Inflammatory macrophage treated with lipopolysaccharide for 4 hours (primary cell): ENCODE data around the gene PMEPA1.

Experiments used
- DNase-seq: peaks from one replicate; pipeline ENCODE4 v3.0.0-alpha.2; 2020

The PMEPA1 gene

GRCh38 chr20:57658833-57659516 is 50.8 kb downstream of the PMEPA1 start:
- DNase-seq: no peak

- DNase-seq: no peak
Measured at GRCh38 chr20:57658447-57658832, 51.4 kb downstream of the PMEPA1 start.

DNA sequence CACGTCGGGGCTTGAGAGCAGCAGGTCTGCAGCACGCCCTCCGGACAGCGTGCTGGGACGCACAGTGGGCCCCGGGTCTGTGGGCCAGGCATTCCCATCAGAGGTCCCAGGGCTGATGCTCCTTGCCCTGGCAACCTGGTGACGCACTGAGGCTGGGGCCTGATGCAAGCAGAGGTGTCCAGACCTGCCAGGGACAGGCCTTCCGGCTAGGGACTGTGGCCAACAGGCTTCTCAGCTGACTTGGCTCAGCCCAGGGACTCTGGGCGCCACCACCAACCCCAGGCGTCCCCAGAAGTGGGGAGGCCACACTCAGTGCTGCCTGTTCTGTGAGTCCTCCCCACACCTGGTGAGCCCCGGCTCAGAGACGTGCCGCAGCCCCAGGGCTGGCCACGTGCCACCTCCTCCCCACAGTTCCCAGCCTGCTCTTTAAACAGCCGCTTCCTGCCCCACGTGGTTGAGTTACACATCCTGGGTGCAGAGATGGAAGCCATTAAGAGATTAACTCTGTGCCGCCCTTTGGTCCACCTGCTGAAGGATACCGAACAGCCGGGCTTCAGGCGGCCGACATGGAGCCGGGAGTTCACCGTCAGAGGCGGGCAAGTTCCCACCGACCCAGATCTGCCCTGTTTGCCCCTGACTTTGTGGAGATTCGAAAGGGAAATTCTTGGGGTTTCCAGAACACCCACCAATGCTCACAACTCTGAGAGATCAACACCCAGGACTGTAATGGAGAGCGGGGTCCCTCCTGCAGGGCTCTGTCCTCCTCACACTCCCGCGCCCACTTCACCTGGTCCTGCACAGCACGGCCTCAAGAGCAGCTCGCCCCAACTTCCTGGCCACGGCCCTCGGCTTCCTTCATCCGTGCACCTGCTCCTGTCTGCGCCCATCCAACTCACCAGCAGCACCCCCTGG is 52.0 kb downstream of the PMEPA1 start:
- DNase-seq: no peak

DNA sequence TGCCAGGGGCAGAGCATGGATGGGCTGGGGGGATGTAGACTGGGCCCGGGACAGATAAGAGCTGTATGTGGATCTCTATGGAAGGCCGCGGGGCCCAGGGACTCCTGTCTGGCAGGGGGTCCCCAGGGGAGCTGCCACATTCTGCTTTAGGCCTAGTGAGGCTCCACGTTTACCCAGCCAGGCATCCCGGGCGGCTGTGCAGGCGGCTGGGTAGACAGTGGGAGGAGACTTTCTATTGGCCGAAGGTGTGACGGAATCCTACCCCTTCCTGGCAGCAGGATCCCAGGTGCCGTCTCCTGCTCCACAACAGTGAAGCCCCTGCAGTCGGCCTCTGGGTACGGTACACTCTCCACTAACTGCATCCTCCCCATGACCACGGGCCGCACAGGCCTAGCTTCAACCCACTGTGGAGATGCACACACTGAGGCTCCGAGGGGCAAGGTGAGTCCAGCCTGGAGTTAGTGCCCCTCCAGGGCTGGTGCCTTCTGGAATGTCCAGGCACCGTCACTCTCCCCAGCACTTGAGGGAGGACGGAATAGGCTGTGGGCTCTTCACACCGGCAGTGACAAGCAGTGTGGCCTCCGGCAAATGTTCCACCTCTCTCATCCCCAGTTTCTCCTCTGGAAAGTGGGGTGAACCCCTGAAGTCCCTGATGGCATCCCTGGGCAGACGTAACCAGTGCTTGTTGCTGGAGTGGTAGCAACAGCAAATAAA is 52.8 kb downstream of the PMEPA1 start:
- DNase-seq: no peak

DNA sequence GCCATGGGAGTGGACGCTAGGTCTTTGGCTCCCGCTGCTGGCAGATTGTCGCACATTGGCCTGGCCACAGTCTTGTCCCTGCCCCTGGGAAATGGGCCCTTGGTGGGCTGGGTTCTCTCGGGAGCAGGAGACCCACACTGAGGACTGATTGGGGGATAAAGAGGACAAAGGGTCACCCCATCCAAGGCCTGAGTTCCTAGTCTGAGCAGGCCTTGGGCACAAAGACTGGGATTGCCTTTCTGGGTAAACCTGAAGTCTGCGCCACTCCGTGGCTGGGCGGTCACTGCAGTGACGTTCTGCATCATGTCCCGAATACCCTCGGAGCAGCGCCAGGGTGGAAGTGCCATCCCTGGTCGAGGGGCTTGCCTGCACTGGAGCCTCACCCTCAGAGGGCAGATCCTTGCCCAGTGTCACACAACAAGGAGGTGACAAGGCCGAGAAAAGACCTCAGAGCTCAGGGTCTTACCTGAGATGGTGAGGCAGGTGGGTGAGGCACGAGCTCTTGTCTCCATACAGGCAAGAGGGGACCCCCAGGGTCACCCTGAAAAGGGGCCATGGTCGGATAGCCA is 53.5 kb downstream of the PMEPA1 start:
- DNase-seq: no peak

- no peak for DNase-seq
Measured at GRCh38 chr20:57655809-57656155, 54.0 kb downstream of the PMEPA1 start.

DNA sequence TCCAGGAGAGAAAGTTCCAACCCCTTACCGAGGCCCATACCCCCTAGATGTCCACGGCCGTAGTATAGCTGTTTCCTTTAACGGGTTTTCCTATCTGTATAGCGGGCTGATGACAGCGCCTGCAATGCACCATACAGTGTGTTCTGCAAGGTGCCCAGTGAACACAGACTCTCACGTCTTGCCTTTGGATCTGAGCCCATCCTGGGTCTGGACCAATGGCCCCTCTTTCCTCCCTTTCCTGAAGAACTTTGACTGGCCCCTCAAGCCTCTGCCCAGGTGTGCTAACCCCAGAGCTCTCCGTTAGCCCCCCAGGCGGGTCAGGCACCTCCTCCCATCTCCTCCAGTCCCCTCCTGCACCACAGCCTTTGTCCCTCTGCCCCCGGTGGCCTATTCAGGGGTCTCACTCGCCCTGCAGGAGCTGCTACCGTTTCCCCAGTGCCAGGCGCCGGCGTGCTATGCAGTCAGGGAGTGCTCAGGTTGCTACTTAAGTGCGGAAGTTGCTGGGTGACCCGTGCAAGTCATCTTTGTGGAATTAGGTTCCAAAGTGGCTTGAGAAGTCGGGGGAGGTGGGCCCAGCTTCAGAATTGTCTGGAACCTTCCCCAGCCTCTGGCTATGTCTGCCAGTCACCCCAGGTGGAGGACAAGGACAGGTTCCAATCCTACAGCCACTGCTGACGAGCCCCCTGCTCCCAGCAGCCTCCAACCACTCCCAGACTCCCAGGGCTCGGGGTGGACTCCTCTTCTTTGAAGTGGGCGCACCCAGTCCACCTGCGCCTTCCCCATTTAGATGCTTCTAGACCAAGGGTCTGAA is 54.6 kb downstream of the PMEPA1 start:
- DNase-seq: no peak

DNA sequence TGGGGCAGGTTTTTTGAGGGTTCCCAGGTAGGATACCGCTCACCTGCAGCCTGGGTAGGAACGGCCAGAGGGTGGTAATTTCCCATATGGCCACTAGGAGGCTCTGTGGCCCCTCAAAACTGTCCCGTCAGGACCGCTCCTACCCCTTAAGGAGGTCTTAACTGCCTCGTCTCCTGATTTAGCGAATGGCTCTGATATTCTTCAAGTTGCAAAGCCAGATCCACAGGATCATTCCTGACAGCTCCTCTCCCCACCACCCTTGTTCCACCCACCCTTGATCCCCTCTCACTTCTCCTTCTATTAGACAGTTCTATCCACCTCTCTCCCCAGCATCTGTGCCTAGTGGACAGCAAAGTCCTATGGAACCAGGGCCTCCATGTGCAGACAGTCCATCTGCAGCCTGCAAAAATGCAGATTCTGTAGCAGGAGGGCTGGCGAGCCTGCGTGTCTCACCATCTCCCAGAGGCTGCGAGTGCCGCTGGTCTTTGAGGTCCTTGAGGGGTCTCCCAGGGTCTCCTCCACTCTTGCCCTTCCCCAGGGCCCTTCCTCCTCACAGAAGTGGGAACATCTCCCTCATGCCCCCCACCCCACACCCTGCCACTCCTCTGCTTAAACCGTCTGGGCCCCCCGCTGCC is 55.3 kb downstream of the PMEPA1 start:
- DNase-seq: peak; percentile 27

DNA sequence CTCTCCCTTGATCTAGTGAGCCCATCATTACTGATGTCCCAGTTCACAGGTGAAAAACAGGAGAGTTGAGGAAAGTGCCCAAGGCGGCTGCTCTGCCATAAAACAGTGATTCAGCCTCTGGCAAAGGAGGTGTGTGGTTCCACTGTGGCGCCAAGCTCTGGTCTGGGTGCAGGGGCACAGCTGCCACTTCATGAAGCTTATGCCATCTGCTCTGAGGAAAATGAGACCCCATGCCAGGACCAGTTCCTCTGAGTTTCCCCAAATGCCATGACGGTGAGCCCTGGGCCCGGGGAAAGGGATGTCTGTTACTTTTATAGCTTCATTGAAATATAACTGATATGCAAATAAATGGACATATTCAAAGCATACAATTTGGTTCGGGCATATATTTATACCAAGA is 55.9 kb downstream of the PMEPA1 start:
- no peak for DNase-seq

DNA sequence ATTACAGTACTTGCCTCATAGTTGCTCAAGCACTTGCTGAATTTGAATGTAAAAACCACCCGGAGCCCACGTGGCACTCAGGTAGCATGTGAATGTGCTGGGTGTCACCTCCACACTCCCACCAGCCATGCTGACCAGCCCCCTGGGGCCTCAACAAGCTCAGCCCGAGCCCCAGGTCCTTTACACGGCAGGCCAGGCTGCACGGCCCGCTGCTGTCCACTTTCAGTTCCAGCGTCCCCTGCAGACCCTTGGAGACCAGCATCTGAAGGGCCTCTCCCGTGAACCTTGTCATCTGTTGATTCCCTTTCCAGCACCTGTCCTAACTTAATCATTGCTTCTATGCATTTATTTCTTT is 56.3 kb downstream of the PMEPA1 start:
- no peak for DNase-seq

DNA sequence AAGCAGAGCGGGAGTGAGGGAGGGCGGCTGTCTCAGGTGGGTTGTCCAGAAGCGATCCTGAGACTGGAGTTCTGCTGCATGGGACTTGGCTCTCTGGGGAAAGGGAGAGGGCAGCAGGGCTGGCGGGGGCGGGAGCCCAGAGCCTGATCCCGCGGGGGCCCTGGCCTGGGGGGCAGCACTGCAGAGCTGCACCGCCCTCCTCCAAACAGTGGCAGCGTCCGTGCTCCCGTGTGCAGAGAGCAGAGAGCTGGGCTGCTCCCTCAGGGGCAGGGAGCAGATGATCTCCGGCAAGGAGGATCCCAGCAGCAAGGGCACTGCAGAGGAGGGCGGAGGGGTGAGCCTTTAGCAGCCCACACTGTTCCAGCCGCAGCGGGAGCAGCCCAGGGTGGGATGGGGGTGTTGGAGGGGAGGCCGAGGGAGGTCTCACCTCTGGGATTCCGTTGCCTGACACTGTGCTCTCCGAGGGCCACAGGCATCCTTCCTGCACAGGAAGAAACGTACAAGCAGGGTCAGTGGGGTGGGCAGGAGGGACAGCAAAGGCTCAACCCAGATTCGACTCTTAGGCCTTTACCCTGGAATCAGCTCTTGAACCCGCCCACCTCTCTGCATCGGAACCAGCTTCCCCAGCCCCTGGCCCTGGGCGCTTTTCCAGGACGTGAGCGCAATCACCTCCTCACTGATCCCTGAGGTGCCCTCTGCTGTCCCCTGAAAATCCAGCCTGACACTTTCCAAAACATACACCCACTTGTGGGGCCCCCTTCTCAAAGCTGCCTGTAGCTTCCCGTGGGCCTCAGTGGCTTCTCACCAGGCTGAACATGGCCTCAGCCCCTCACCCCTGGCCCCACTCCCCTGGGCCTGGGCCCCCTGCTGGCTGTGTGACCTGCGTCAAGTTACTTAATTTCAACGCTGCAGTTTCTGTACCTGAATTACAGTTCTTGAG is 56.9 kb downstream of the PMEPA1 start:
- DNase-seq: no peak

DNA sequence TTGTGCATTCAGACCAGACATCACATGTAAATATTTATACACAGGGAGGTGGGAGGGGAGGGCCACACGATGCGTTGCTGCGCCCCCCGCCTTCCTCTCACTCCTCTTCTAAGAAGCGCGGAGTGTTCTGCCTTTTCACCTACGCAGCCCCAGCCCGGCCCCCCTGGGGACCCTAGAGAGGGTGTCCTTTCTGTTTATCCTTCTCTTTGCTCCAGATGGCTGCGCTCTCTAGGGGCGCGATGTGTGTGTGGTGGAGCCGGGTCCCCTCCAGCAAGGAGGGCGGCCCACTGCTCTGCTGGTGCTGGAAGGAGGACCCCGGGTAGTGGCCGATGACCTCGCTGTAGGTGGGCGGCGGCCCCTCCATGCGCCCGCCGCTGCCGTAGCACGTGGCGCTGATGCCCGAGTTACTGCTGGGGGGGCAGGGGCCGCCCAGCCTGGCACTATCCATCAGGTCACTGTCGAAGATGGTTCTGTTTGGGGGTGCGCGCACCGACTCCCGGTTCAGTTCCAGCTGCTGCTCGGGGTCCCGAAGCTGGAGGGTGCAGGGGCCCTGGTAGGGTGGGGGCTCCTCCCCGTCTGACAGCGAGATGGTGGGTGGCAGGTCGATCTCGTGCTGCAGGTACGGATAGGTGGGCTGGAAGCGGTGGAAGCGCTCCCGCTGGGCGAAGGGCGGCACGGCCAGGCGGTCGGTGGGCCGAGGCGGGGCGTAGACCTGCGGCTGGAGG is 57.8 kb downstream of the PMEPA1 start:
- no peak for DNase-seq

GRCh38 chr20:57650756-57651483 is 58.9 kb downstream of the PMEPA1 start:
- no peak for DNase-seq

- no peak for DNase-seq
Measured at GRCh38 chr20:57650266-57650665, 59.5 kb downstream of the PMEPA1 start.

DNA sequence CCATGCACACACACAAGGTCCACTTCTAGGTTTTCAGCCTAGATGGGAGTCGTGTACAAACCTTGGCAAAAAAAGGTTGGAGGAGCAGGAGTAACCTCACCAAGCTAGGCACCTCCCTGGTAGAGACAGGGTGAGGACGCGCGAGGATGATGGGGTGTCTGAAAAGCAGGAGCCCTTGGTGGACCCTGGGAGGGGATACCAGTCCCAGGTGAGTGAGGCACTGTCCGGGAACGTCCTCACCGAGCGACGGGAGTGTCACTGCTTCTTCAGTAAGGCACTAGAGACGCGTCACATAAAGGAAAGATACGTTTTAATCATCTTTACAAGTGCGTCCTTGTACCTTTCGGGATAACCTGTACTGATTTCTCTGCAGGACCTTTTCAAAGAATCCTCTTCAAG is 60.2 kb downstream of the PMEPA1 start:
- DNase-seq: no peak

DNA sequence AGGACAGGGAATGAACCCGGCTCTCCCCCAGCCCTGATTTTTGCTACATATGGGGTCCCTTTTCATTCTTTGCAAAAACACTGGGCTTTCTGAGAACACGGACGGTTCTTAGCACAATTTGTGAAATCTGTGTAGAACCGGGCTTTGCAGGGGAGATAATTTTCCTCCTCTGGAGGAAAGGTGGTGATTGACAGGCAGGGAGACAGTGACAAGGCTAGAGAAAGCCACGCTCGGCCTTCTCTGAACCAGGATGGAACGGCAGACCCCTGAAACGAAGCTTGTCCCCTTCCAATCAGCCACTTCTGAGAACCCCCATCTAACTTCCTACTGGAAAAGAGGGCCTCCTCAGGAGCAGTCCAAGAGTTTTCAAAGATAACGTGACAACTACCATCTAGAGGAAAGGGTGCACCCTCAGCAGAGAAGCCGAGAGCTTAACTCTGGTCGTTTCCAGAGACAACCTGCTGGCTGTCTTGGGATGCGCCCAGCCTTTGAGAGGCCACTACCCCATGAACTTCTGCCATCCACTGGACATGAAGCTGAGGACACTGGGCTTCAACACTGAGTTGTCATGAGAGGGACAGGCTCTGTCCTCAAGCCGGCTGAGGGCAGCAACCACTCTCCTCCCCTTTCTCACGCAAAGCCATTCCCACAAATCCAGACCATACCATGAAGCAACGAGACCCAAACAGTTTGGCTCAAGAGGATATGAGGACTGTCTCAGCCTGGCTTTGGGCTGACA is 60.8 kb downstream of the PMEPA1 start:
- no peak for DNase-seq

DNA sequence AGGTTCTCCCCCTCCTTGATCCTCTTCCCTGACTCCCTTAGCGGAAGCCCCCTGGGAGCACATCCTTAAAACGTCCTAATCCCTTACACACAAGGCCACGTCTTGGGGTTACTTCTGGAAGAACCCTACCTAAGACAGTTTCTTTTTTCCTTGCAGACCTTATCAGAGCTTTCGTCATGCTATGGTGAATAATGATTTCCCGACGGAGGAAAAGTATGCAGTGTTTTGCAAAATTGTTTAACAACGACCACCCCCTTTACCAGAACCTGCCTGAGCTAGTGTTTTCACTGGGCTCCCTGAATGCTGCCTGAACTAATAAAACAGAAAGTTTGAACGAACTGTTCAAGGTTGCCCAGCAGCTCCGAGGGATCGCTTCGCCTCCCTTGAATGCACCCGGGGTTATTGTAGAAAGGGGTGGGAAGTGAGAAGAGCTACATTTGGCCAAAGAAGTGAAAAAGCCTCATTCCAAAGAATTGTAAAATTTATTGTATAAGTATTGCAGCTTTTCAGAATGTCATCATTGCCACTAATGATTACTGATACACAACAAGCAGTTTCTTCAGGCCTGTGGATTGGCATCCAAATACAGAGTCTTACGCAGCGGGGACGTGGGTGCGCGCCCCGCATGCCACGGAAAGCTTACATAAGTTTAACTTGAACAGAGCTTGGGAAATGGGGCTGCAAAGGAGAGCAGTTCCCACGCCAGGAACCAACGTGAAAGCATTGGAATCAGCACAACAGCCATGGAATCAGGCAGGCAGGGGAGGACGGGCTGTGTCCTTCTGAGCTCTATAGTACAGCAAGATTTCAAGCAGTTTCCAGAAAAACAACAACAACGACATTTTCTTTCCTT is 61.7 kb downstream of the PMEPA1 start:
- DNase-seq: no peak
